ENCODE measurements around the gene NKX6-2. TPM values are rescaled to one million over a fixed set of nuclear protein-coding genes. Genes with fewer than 3 reads are reported as not detected.

The NKX6-2 gene
- total and polyA plus RNA-seq, 5 donors from 2014 or later: 0.82 TPM; not detected in 4

DNA sequence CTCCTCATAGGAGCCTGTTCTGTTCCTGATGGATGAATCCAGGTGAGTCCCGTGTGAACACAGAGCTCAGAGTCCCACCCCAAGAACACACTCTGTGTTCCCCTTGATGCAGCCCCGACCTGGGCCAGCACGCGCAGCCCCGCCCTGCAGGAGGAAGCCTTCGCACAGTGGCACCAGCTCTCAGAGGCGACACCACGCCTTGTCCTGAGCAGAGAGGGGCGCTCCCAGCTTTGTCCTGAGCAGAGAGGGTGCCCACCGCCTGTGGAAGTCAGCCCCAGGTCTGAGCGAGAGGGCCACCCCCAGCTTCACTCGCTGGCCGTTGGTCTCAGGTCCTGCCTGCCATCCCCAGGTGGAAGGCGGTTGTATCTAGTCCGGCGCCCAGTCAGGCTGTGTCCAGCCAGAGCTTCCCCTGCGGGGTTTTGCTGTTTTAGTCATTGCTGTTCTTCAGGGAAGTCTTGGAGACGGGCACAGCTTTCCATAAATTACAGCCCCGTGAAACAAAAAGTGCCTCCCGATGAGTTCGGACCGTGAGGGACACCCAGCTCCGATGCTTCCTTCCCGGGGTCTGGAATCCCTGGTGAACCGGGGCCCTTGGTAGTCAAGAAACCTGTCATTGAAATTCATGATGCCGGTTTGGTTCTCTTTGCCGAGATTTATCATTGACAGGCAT is 43.6 kb downstream of the NKX6-2 start:
- no peak overlapping the region for H3K4me3 Mint-ChIP-seq
- H3K27ac ChIP-seq (ENCODE audit: insufficient read depth, low read length, poor library complexity, severe bottlenecking): no peak overlapping the region
- ATAC-seq (ENCODE audit: low read depth in 2 of 2): no peak
- no peak for DNase-seq
- peaks cover 0 to 2% (median 0%) of the 10 kb centered on the region in 4 donors for H3K4me1 Mint-ChIP-seq
- H3K27ac Mint-ChIP-seq: no peak overlapping the region
- no peaks in the 10 kb centered on the region for H3K27me3 Mint-ChIP-seq
- no peaks in the 10 kb centered on the region for H3K36me3 ChIP-seq (ENCODE audit: control insufficient read depth, insufficient read depth, low read length)
- H3K9me3 Mint-ChIP-seq: no peaks in the 10 kb centered on the region
- no peaks in the 10 kb centered on the region for H3K4me1 ChIP-seq (ENCODE audit: control insufficient read depth, insufficient read depth, low read length, poor library complexity, severe bottlenecking)
- no peaks in the 10 kb centered on the region for H3K9me3 ChIP-seq (ENCODE audit: control insufficient read depth in 2 of 2, low read length in 2 of 2)
- no peak overlapping the region for H3K4me3 ChIP-seq (ENCODE audit: low read depth, low read length)
- no peaks in the 10 kb centered on the region for H3K27me3 ChIP-seq (ENCODE audit: control insufficient read depth, insufficient read depth, low read length)
- no peaks in the 10 kb centered on the region for H3K36me3 Mint-ChIP-seq

GRCh38 chr10:132740588-132740987 is 45.4 kb downstream of the NKX6-2 start:
- Mint-ChIP-seq H3K27me3 (no peaks in the 10 kb centered on the region), H3K36me3 (no peaks in the 10 kb centered on the region), H3K4me3 (no peak overlapping the region), H3K4me1 (peaks cover 0 to 2% (median 0%) of the 10 kb centered on the region in 4 donors), H3K27ac (no peak overlapping the region), H3K9me3 (no peaks in the 10 kb centered on the region)
- no peak for DNase-seq
- Histone ChIP-seq H3K27ac (ENCODE audit: insufficient read depth, low read length, poor library complexity, severe bottlenecking) (no peak overlapping the region), H3K27me3 (ENCODE audit: control insufficient read depth, insufficient read depth, low read length) (no peaks in the 10 kb centered on the region), H3K9me3 (ENCODE audit: control insufficient read depth in 2 of 2, low read length in 2 of 2) (no peaks in the 10 kb centered on the region), H3K4me1 (ENCODE audit: control insufficient read depth, insufficient read depth, low read length, poor library complexity, severe bottlenecking) (no peaks in the 10 kb centered on the region), H3K36me3 (ENCODE audit: control insufficient read depth, insufficient read depth, low read length) (no peaks in the 10 kb centered on the region), H3K4me3 (ENCODE audit: low read depth, low read length) (no peak overlapping the region)
- no peak for ATAC-seq (ENCODE audit: low read depth in 2 of 2)

DNA sequence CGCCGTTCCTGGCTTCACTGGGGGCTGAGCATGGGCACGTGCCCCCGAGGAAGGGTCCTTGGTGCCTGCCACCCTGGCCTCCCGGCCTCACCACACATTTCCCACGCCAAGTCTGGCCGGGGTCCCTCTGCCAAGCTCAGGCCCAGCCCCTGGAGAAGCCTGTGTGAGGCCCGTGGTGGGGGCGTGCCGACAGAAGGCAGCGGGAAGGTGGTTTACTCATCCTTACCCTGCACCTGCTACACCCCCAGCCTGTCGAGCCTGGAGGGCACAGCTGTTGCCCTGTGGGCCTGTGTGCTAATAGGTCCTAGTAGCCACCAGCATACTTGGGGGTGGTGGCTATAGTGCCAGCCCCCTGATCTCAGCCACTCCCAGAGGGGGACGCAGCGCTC is 46.7 kb downstream of the NKX6-2 start:
- no peaks in the 10 kb centered on the region for H3K4me1 Mint-ChIP-seq
- DNase-seq (no peak), ATAC-seq (ENCODE audit: low read depth in 2 of 2) (no peak)
- H3K36me3 ChIP-seq (ENCODE audit: control insufficient read depth, insufficient read depth, low read length): no peaks in the 10 kb centered on the region
- no peak overlapping the region for H3K4me3 ChIP-seq (ENCODE audit: low read depth, low read length)
- H3K27ac ChIP-seq (ENCODE audit: insufficient read depth, low read length, poor library complexity, severe bottlenecking): no peak overlapping the region
- H3K27me3 Mint-ChIP-seq: no peaks in the 10 kb centered on the region
- H3K36me3 Mint-ChIP-seq: no peaks in the 10 kb centered on the region
- H3K27me3 ChIP-seq (ENCODE audit: control insufficient read depth, insufficient read depth, low read length): no peaks in the 10 kb centered on the region
- no peaks in the 10 kb centered on the region for H3K4me1 ChIP-seq (ENCODE audit: control insufficient read depth, insufficient read depth, low read length, poor library complexity, severe bottlenecking)
- H3K9me3 ChIP-seq (ENCODE audit: control insufficient read depth in 2 of 2, low read length in 2 of 2): no peaks in the 10 kb centered on the region
- H3K9me3 Mint-ChIP-seq: no peaks in the 10 kb centered on the region
- no peak overlapping the region for H3K27ac Mint-ChIP-seq
- no peak overlapping the region for H3K4me3 Mint-ChIP-seq

GRCh38 chr10:132738454-132739224 is 47.3 kb downstream of the NKX6-2 start:
- no peaks in the 10 kb centered on the region for H3K4me1 Mint-ChIP-seq
- H3K9me3 ChIP-seq (ENCODE audit: control insufficient read depth in 2 of 2, low read length in 2 of 2): no peaks in the 10 kb centered on the region
- ATAC-seq (ENCODE audit: low read depth in 2 of 2): no peak
- no peak overlapping the region for H3K27ac ChIP-seq (ENCODE audit: insufficient read depth, low read length, poor library complexity, severe bottlenecking)
- H3K4me3 Mint-ChIP-seq: no peak overlapping the region
- no peak overlapping the region for H3K27ac Mint-ChIP-seq
- H3K36me3 Mint-ChIP-seq: no peaks in the 10 kb centered on the region
- H3K9me3 Mint-ChIP-seq: no peaks in the 10 kb centered on the region
- no peak for DNase-seq
- no peaks in the 10 kb centered on the region for H3K4me1 ChIP-seq (ENCODE audit: control insufficient read depth, insufficient read depth, low read length, poor library complexity, severe bottlenecking)
- no peaks in the 10 kb centered on the region for H3K27me3 ChIP-seq (ENCODE audit: control insufficient read depth, insufficient read depth, low read length)
- H3K27me3 Mint-ChIP-seq: no peaks in the 10 kb centered on the region
- H3K36me3 ChIP-seq (ENCODE audit: control insufficient read depth, insufficient read depth, low read length): no peaks in the 10 kb centered on the region
- no peak overlapping the region for H3K4me3 ChIP-seq (ENCODE audit: low read depth, low read length)

DNA sequence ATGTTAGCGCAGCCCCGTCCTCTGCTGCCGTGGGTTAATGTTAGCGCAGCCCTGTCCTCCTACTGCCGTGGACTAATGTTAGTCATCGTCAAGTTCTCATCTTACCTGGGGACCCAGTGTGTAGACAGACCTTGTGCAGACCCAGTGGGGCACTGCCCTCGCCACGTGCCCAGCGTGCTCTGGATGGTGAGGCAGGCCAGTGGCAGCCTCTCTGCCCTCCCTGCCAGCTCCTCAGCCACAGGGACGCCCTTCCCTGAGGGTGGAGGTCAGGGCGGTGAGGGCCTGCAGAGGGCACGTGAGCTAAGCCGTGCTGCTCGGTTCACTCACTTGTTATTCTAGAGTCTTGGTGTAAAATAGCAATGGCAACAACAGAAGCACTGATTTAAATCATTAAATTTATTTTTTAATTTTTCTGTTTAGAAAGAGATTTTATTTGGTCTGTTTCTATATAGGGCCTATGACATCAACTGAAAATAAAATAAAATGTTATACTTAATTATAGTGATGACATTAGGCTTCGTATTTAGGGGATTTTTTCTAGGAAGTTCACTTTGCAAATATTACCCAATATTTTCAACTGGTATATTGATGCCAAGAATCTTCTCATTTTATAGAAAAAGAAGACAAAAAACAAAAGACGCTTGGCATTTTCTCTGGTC is 48.4 kb downstream of the NKX6-2 start:
- ATAC-seq (ENCODE audit: low read depth in 2 of 2) (no peak), DNase-seq (no peak)
- no peaks in the 10 kb centered on the region for H3K4me1 Mint-ChIP-seq
- no peaks in the 10 kb centered on the region for H3K27me3 Mint-ChIP-seq
- H3K36me3 ChIP-seq (ENCODE audit: control insufficient read depth, insufficient read depth, low read length): no peaks in the 10 kb centered on the region
- no peaks in the 10 kb centered on the region for H3K36me3 Mint-ChIP-seq
- H3K4me3 ChIP-seq (ENCODE audit: low read depth, low read length): no peak overlapping the region
- H3K9me3 Mint-ChIP-seq: no peaks in the 10 kb centered on the region
- no peaks in the 10 kb centered on the region for H3K4me1 ChIP-seq (ENCODE audit: control insufficient read depth, insufficient read depth, low read length, poor library complexity, severe bottlenecking)
- no peak overlapping the region for H3K27ac ChIP-seq (ENCODE audit: insufficient read depth, low read length, poor library complexity, severe bottlenecking)
- no peaks in the 10 kb centered on the region for H3K27me3 ChIP-seq (ENCODE audit: control insufficient read depth, insufficient read depth, low read length)
- no peak overlapping the region for H3K4me3 Mint-ChIP-seq
- H3K9me3 ChIP-seq (ENCODE audit: control insufficient read depth in 2 of 2, low read length in 2 of 2): no peaks in the 10 kb centered on the region
- H3K27ac Mint-ChIP-seq: no peak overlapping the region

GRCh38 chr10:132735923-132736391 is 50.0 kb downstream of the NKX6-2 start:
- Histone ChIP-seq H3K27me3 (ENCODE audit: control insufficient read depth, insufficient read depth, low read length) (no peaks in the 10 kb centered on the region), H3K36me3 (ENCODE audit: control insufficient read depth, insufficient read depth, low read length) (no peaks in the 10 kb centered on the region), H3K4me1 (ENCODE audit: control insufficient read depth, insufficient read depth, low read length, poor library complexity, severe bottlenecking) (no peaks in the 10 kb centered on the region), H3K9me3 (ENCODE audit: control insufficient read depth in 2 of 2, low read length in 2 of 2) (no peaks in the 10 kb centered on the region), H3K27ac (ENCODE audit: insufficient read depth, low read length, poor library complexity, severe bottlenecking) (no peak overlapping the region), H3K4me3 (ENCODE audit: low read depth, low read length) (no peak overlapping the region)
- ATAC-seq (ENCODE audit: low read depth in 2 of 2): no peak
- Mint-ChIP-seq H3K36me3 (no peaks in the 10 kb centered on the region), H3K9me3 (no peaks in the 10 kb centered on the region), H3K27me3 (no peaks in the 10 kb centered on the region), H3K4me1 (peaks cover 0 to 2% (median 0%) of the 10 kb centered on the region in 4 donors), H3K27ac (no peak overlapping the region), H3K4me3 (no peak overlapping the region)
- no peak for DNase-seq

GRCh38 chr10:132735341-132735775 is 50.6 kb downstream of the NKX6-2 start:
- Histone ChIP-seq H3K9me3 (ENCODE audit: control insufficient read depth in 2 of 2, low read length in 2 of 2) (no peaks in the 10 kb centered on the region), H3K4me3 (ENCODE audit: low read depth, low read length) (no peak overlapping the region), H3K4me1 (ENCODE audit: control insufficient read depth, insufficient read depth, low read length, poor library complexity, severe bottlenecking) (no peaks in the 10 kb centered on the region), H3K27me3 (ENCODE audit: control insufficient read depth, insufficient read depth, low read length) (no peaks in the 10 kb centered on the region), H3K36me3 (ENCODE audit: control insufficient read depth, insufficient read depth, low read length) (no peaks in the 10 kb centered on the region), H3K27ac (ENCODE audit: insufficient read depth, low read length, poor library complexity, severe bottlenecking) (no peak overlapping the region)
- Mint-ChIP-seq H3K9me3 (no peaks in the 10 kb centered on the region), H3K4me3 (no peak overlapping the region), H3K27me3 (no peaks in the 10 kb centered on the region), H3K4me1 (peaks cover 0 to 2% (median 0%) of the 10 kb centered on the region in 4 donors), H3K36me3 (no peaks in the 10 kb centered on the region), H3K27ac (no peak overlapping the region)
- DNase-seq: no peak
- ATAC-seq (ENCODE audit: low read depth in 2 of 2): no peak
